Activated T-cell treated with anti-CD3 and anti-CD28 coated beads, Interleukin-2, amount 50 U/mL, for 1 hour (primary cell): ENCODE data around the gene PBX2.
"Not testable (repeated sequence)": the region's sequence is repeated elsewhere in the genome, so short reads cannot be mapped to it uniquely, and the experiment has no call there.

Experiments
- DNase-seq: peaks from one replicate; pipeline ENCODE4 v3.0.0-alpha.2; 2020

PBX2 gene, protein sequence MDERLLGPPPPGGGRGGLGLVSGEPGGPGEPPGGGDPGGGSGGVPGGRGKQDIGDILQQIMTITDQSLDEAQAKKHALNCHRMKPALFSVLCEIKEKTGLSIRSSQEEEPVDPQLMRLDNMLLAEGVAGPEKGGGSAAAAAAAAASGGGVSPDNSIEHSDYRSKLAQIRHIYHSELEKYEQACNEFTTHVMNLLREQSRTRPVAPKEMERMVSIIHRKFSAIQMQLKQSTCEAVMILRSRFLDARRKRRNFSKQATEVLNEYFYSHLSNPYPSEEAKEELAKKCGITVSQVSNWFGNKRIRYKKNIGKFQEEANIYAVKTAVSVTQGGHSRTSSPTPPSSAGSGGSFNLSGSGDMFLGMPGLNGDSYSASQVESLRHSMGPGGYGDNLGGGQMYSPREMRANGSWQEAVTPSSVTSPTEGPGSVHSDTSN

DNA sequence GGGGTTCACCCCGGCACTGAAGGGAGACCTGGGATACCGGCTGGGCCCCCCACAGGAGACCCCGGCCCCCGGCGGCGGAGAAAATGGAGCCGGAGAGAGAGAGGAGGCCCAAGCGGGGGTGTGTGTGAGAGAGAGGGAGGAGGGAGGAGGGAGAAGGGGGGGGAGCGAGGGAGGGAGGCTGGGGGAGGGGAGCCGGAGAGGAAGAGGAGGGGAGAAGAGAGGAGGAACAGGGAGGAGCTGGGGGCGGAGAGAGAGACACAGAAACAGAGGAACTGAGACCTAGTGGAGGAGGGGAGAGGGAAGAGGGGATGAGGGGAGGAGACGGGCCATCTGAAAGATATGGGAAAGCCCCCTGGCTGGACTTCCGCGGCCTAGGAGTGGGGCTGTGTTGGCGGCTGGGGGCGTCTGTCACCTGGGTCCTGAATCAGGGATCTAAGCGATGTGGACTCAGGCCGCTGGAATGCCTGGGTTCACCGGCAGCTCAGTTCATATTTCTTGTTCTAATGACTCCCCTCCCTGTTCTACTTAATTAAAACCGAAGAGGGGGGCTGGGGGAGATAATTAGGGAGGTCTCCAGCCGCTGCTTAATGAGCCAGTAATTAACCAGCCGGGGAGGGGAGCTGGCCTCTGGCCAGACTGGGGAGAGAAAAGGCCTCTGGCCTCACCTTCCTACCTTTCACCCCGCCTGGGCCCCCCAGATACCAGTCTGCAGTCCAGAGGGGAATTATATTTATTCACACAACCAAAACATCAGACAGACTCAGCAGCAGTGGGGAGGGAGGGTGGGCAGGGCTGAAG, at the start of gene PBX2:
Gene PBX2 (minus strand): TSS at position 149 of the 798 bp plus-strand sequence. CDS start 287 bp downstream, outside the sequence.
- DNase-seq = peak; percentile 74

- no peak for DNase-seq
These were observed 49.5 kb upstream of the PBX2 start for GRCh38 chr6:32239462-32239861.

DNA sequence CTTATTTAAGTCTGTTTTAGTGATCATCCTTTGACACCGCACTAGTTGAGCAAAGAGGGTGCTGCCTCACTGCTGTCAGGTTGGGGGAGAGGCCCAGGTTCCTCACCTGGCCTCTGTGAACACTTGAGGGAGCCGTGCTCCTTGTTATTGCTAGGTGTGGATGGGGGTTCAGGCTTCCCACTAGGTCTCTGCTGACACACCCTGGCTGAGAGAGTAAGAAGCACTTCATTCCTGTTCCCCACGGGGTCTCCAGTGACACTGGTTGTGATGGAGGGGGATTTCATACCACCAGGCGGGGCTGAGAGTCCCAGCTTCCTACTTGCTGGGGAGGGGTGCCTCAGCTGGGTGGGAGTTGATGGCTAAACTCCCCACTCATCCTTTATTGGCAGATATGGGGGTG, 44.9 kb upstream of the PBX2 start:
- DNase-seq = no peak

DNA sequence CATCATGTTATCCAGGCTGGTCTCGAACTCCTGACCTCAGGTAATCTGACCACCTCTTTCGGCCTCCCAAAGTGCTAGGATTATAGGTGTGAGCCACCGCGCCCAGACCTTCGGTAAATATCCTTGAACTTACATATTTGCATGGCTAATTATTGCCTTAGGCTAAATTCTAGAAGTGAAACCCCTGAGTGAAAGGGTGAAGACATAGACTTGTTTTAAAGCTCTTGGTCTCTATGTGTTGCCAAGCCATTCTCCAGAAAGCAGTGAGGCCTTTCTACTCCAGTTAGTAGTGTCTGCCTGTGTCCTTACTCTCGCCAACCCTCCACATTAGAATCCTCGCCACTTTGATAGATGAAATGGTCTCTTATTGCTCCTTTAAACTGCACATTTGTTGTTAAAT, 36.4 kb upstream of the PBX2 start:
- DNase-seq = no peak

DNA sequence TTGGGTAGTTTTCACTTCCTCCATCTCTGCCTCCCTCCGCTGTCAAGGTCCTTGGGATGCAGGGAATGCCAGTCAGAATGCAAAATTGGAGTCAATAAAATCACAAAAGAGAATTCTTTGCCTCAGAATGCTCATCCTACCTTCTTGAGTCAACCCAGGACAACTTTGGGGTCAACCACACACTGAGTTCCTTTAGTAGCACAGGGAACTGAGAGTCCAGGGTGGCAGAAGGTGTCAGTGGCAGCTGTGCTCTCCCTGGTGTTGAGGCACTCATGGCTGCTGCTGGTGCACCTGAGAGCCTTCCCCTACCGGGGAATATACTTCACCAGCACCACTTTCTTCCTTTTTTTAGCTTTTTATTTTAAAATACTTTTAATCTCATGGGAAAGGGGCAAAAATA, 34.7 kb upstream of the PBX2 start:
- DNase-seq = no peak

- DNase-seq = no peak
These were observed 33.5 kb upstream of the PBX2 start, which contains the start of gene NOTCH4 for GRCh38 chr6:32223258-32224235. Gene NOTCH4, minus strand, starts transcription at chr6:32224067. Its CDS starts 139 bp downstream, at chr6:32223928.

DNA sequence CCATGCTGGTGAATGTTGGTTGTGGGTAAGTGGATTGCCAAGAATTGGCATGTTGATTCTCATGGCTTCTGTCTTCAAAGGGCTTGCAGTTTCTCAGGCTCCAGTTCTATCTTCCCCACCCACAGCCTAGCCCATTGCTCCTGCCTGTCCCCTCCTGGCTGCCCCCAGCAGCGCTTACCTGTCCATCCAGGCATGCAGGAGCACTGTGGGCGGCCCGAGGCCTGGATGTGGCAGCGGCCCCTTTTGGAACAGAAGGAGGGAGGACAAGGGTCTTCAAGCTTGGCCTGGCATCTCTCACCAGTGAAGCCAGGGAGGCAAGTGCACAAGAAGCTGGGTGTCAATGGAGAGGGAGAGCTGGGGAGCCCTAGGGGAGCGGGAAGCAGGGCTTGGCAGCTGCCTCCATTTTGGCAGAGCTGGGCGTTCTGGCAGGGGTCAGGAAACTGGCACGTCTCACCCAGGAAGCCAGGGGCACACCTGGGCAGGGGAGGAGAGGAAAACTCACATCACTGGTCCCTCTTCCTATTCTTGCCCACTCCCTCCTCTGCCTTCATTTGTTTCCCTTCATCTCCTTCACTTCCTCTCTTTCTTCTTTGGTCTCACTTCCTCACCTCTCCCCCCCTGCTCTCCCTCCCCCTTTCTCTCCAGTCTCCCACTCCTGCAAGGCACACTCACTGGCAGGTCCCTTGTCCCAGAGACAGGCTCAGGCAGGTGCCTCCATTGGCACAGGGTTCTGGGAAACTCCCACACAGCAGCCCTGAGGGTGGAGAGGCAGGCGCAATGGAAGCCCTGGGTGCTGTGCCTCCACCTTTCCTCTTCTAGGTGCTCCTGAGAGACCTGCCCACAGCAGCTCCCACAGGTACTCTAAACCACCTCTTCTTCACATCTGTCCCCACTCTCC, 32.6 kb upstream of the PBX2 start:
- DNase-seq = no peak

DNA sequence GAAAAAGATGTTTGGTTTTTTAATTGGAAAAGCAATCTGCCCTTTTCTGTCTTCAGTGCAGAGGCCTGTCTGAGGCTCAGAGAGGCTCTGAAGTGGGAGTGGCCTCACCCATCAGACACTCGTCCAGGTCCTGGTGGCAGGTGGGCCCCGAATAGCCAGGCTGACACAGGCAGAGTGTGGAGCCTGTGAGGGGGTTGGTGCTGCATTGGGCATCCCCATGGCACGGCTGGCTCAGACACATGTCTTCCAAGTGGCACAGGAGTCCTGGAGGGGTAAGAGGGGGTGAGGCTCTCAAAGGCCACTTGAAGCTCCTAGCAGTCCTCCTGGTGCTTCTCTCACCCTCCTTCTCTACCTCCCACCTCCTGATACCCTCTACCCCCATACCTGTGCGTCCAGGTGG, 30.0 kb upstream of the PBX2 start:
- no peak for DNase-seq

DNA sequence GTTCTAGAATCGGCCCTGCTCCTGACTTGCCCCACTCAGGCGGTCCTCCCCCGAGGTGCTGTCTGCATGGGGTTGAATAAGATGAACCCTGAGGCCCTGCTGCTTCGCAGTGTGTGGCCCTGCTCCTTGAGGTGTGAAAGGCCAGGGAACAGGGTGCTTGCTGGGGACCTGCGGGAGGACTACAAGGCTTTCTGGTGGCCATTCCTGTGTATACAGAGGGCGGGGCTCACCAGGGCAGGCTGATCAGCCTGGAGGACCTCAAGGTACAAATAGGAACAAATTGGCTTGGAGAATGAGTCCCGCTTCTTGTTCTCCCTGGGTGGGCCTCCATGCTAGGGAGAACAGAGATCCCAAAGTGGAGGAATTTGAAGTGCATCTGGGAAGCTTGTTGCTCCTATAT, 28.2 kb upstream of the PBX2 start:
- DNase-seq = no peak

DNA sequence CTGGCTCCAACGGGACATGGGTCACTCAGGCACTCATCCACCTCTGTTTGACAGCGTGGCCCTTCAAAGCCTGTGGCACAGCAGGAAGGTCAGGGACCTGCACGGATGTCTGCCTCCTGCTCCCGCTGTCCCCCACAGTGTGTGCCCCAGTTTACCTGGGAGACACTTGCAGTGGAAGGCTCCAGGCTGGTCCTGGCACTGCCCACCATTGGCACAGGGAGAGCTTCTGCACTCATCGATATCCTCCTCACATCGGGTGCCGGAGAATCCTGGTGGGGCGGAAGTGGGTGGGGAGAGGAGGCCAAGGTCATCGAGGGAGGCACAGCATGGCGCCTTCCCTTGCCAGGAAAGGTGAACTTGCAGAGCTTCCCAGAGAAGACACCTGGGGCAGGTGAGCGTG, 27.0 kb upstream of the PBX2 start:
- DNase-seq = no peak

GRCh38 chr6:32216285-32216684, 26.3 kb upstream of the PBX2 start:
- no peak for DNase-seq

- DNase-seq = no peak
These were observed 25.6 kb upstream of the PBX2 start for GRCh38 chr6:32215617-32216016.

DNA sequence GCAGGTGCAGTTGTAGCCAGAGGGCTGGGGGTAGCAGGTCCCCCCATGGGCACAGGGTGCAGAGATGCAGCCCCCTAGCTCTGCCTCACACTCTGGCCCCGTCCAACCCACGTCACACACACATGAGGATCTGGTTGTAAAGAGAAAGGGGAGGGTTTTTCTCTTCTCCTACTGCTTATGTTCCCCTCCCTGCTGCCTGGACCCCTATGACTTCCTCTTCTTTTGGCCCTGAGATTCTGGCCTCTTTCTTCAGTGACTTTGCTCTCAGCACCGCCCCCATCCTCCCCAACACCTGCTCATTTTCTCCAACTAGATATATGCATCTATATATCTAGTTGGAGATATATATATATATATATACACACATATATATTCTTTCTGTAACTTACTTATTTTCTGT, 24.1 kb upstream of the PBX2 start:
- no peak for DNase-seq

DNA sequence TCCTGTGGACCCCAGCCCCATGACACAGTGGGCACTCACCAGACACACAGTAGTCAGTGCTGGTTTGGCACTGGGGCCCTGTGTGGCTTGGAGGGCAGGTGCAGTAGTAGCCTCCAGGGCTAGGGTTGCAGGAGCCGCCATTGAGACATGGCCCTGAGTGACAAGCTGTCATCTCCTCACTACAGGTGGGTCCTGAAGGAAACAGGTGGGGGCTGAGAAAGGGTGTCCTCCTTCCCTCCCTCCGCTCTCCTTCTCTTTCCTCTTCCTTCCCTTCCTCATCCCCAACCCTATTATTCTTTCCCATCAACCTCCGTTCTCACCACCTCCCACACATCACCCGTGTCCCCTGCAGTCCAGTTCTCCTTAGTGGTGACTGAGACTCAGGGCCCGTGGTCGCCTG, 23.6 kb upstream of the PBX2 start:
- DNase-seq = no peak

DNA sequence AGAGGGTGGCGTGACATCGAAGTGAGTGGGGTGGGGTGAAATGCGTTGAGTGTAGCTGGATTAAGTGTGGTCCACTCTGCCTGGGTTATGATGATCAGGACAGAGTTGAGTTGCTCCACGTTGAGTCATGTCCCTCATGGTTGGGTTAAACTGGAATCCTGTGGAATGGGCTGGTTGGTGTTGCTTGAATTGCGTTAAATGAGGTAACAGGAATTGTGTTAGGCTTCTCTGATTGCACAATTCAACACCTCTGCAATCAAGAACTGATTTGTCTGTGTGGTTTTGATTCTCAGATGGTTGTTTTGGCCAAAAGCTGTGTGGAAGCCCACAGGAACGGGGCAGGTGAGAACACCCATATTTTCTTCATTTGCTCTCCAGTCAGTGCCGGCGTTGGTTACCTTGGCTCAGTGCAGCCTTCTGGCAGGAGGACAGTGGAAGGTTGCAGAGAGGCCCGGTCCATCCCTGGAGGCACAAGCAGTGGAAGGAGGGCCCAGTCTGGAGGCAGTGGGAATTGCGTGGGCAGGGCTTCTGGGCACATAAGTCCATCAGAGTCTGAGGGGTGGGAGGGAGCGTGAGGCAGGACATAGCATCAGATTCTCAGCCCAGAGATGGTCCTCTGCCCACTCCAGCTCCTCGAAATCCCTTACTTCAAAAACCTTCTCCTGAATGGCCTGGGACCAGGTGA, 22.2 kb upstream of the PBX2 start:
- DNase-seq = no peak

DNA sequence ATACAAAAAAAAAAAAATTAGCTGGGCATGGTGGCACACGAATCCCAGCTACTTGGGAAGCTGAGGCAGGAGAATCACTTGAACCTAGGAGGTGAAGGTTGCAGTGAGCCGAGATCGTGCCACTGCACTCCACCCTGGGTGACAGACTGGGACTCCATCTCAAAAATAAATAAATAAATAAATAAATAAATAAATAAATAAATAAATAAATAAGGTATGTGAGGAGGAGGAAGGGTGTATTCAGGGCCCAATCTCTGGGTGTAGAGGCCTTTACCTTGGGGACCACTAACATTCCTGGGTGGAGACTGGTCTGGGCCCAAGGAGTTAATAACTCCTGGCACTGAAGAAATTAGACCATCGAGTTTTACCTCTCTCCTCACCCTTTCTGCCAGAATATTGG, 21.4 kb upstream of the PBX2 start:
- DNase-seq = not testable (repeated sequence)

DNA sequence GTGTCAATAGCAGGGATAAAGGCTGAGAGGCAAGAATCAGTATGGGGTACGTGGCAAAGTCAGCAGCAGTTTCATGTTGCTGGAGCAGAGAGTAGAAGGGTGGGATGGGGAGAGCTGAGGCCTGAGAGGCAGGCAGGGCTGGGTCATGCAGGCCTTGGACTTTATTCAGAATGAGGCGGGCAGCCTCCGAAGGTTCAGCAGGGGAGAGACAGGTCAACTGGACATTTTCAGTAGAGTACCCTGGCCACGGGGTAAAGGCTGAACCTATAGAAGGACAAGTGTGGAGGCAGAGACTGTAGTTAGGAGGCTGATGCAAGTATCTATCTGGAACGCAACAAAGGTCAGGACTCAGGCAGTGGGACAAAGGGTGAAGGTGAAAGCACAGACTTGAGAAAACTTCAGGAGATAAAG, 20.2 kb upstream of the PBX2 start:
- no peak for DNase-seq

DNA sequence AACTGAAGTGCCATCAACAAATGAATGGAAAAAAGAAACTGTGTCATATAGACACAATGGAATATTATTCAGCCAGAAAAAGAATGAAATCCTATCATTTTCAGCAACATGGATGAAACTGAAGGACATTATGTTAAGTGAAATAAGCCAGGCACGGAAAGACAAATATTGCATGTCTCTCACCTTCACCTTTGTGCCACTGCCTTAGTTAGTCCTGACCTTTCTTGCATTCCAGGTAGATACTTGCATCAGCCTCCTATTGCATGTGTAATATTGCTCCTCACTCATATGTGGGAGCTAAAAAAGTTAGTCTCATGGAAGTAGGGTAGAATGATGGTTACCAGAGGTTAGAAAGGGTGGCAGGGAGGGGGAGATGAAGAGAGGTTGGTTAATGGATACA, 19.0 kb upstream of the PBX2 start:
- DNase-seq = no peak

- no peak for DNase-seq
These were observed 14.3 kb upstream of the PBX2 start for GRCh38 chr6:32204268-32204715.

- no peak for DNase-seq
These were observed 13.6 kb upstream of the PBX2 start for GRCh38 chr6:32203426-32204267.
